IMR-90 (cell line): ENCODE data around the gene S100A13. TPM values are rescaled to one million over a fixed set of nuclear protein-coding genes. Genes with fewer than 3 reads are reported as not detected.
"Not testable (repeated sequence)": the region's sequence is repeated elsewhere in the genome, so short reads cannot be mapped to it uniquely, and the experiment has no call there.

Experiments used
- ATAC-seq: fragments of 200-7000 bp; cut with Tn5 transposase; 2 replicates; pipeline ENCODE4 v1.9.1; 2020; ENCODE audit warnings: low read depth, mild to moderate bottlenecking, moderate library complexity
- BruUV-seq: library from RNA; stranded (reverse); fragments of 400-500 nt; replicated peaks from 2 replicates; lab custom pipeline; 2021; lab: Mats Ljungman, UMichigan
- CTCF ChIA-PET: fragments of 300-600 bp; formaldehyde crosslinking; extraction: SDS; loops from one replicate; lab custom pipeline; 2021; ENCODE audit warnings: antibody characterized with exemption; lab: Yijun Ruan, JAX
- POLR2A ChIA-PET: fragments of 300-600 bp; sonication (Branson Sonifier 250); formaldehyde crosslinking; loops from one replicate; lab custom pipeline; 2022; ENCODE audit warnings: antibody characterized with exemption; ENCODE audit not compliant: unreplicated experiment; lab: Charles Lee
- DNase-seq: peaks from one replicate; pipeline ENCODE4 v3.0.0; 2013
- H2AFZ ChIP-seq: replicated peaks from 2 replicates; pipeline ENCODE3; 2013; ENCODE audit warnings: low read length, mild to moderate bottlenecking; ENCODE audit not compliant: poor library complexity
- H2AK5ac ChIP-seq: 2 replicates; pipeline ENCODE4 v1.6.1; 2013; ENCODE audit warnings: low read depth, low read length, inconsistent platforms
- H2AK9ac ChIP-seq: replicated peaks from 2 replicates; pipeline ENCODE3; 2013; ENCODE audit warnings: mild to moderate bottlenecking, low read depth, low read length, moderate library complexity; ENCODE audit not compliant: poor library complexity
- H2BK120ac ChIP-seq: 2 replicates; pipeline ENCODE4 v1.6.1; 2013; ENCODE audit warnings: low read depth, low read length, inconsistent platforms
- H2BK15ac ChIP-seq: 3 replicates; pipeline ENCODE4 v1.6.1; 2013; ENCODE audit warnings: low read depth, low read length, inconsistent platforms
- H2BK20ac ChIP-seq: 2 replicates; pipeline ENCODE4 v1.6.1; 2013; ENCODE audit warnings: low read depth, mild to moderate bottlenecking, inconsistent platforms, low read length, moderate library complexity
- H2BK5ac ChIP-seq: 2 replicates; pipeline ENCODE4 v1.6.1; 2013; ENCODE audit warnings: mild to moderate bottlenecking, low read depth, low read length, inconsistent platforms; ENCODE audit not compliant: poor library complexity, severe bottlenecking
- H3K14ac ChIP-seq: replicated peaks from 2 replicates; pipeline ENCODE4 v1.6.1; 2013; ENCODE audit warnings: low read depth, low read length, inconsistent platforms
- H3K18ac ChIP-seq: 2 replicates; pipeline ENCODE4 v1.6.1; 2013; ENCODE audit warnings: low read depth, low read length, control low read depth
- H3K23ac ChIP-seq: 2 replicates; pipeline ENCODE4 v1.6.1; 2013; ENCODE audit warnings: low read depth, low read length, inconsistent platforms
- H3K27ac ChIP-seq: 2 replicates; pipeline ENCODE4 v1.5.1; 2013; ENCODE audit warnings: mild to moderate bottlenecking, control low read depth, low read length; ENCODE audit not compliant: insufficient read depth
- H3K27me3 ChIP-seq: 2 replicates; pipeline ENCODE4 v1.6.1; 2013; ENCODE audit warnings: low read length; ENCODE audit not compliant: control insufficient read depth, insufficient read depth
- H3K36me3 ChIP-seq: 2 replicates; pipeline ENCODE4 v1.6.1; 2013; ENCODE audit warnings: low read length, mixed read lengths; ENCODE audit not compliant: control insufficient read depth, insufficient read depth
- H3K4ac ChIP-seq: 2 replicates; pipeline ENCODE4 v1.6.1; 2013; ENCODE audit warnings: low read depth, low read length, inconsistent platforms
- H3K4me1 ChIP-seq: 2 replicates; pipeline ENCODE4 v1.6.1; 2013; ENCODE audit warnings: low read length, mixed read lengths; ENCODE audit not compliant: control insufficient read depth, insufficient read depth
- H3K4me2 ChIP-seq: 2 replicates; pipeline ENCODE4 v1.6.1; 2013; ENCODE audit warnings: low read depth, mild to moderate bottlenecking, control low read depth, low read length, moderate library complexity
- H3K4me3 ChIP-seq: 2 replicates; pipeline ENCODE4 v1.5.1; 2013; ENCODE audit warnings: low read depth, mild to moderate bottlenecking, control low read depth, low read length, moderate library complexity; ENCODE audit not compliant: insufficient read depth
- H3K56ac ChIP-seq: 2 replicates; pipeline ENCODE4 v1.6.1; 2013; ENCODE audit warnings: low read length, inconsistent platforms; ENCODE audit not compliant: insufficient read depth; ENCODE audit errors: extremely low read depth
- H3K79me1 ChIP-seq, 2 experiments: 2 replicates each; pipeline ENCODE4 v1.6.1; 2013; ENCODE audit warnings: low read length in 2 of 2, inconsistent platforms in 1 of 2, low read depth in 1 of 2
- H3K9ac ChIP-seq: 2 replicates; pipeline ENCODE4 v1.6.1; 2013; ENCODE audit warnings: low read depth, low read length, control low read depth
- H3K9me1 ChIP-seq: 2 replicates; pipeline ENCODE4 v1.6.1; 2013; ENCODE audit warnings: low read length, inconsistent platforms; ENCODE audit not compliant: insufficient read depth
- H3K9me3 ChIP-seq: 2 replicates; pipeline ENCODE4 v1.6.1; 2013; ENCODE audit warnings: low read length; ENCODE audit not compliant: control insufficient read depth, insufficient read depth
- H4K20me1 ChIP-seq: 2 replicates; pipeline ENCODE4 v1.6.1; 2013; ENCODE audit warnings: low read length, inconsistent platforms; ENCODE audit not compliant: insufficient read depth
- H4K5ac ChIP-seq: 2 replicates; pipeline ENCODE4 v1.6.1; 2013; ENCODE audit warnings: mild to moderate bottlenecking, low read depth, low read length, control low read depth
- H4K8ac ChIP-seq, 2 experiments: 2 replicates each; pipeline ENCODE4 v1.6.1; 2013; ENCODE audit warnings: low read depth in 2 of 2, low read length in 2 of 2, control low read depth in 1 of 2, inconsistent platforms in 1 of 2
- H4K91ac ChIP-seq: 2 replicates; pipeline ENCODE4 v1.6.1; 2013; ENCODE audit warnings: low read depth, low read length, inconsistent platforms; ENCODE audit not compliant: insufficient read depth
- WGBS, 2 experiments: methylation state at CpG; one replicate each; pipeline versions ENCODE4 v1.1.5 to v1.1.7; 2013; ENCODE audit warnings: missing lambda C conversion rate in 2 of 2; ENCODE audit not compliant: insufficient read length in 1 of 2; ENCODE audit errors: extremely low coverage in 2 of 2; 5-methylcytosine and 5-hydroxymethylcytosine counted together
- dilution Hi-C: fragments of 300-500 bp; cut with HindIII; formaldehyde crosslinking; loops from one replicate; pipeline ENCODE4 v1.14.3; 2018; ENCODE audit warnings: low sequenced_read_pairs; ENCODE audit not compliant: unreplicated experiment
- in situ Hi-C: fragments of 300-500 bp; cut with MboI; formaldehyde crosslinking; loops from 3 replicates; pipeline ENCODE4 v1.14.3; 2019; ENCODE audit warnings: low sequenced_read_pairs, inconsistent platforms, mixed read lengths
- intact Hi-C: fragments of 100-400 bp; cut with micrococcal nuclease; formaldehyde crosslinking; loops from 2 replicates; pipeline ENCODE4 v1.10.0; 2022
- polyA plus RNA-seq, 3 experiments: library from polyadenylated mRNA; depleted of rRNA; stranded (reverse); fragments of >200 nt; gene quantifications; 2 replicates each; pipeline ENCODE4 v1.2.3, GENCODE V29; 2012; ENCODE audit warnings: low replicate concordance in 1 of 3
- total RNA-seq: library from RNA; depleted of rRNA; stranded (reverse); fragments of >200 nt; gene quantifications from 2 replicates; pipeline ENCODE4 v1.2.3, GENCODE V29; 2012

The S100A13 gene
- total and polyA plus RNA-seq, 2 of the 4 experiments (the other 2 are of a cell fraction): 122 to 468 TPM

DNA sequence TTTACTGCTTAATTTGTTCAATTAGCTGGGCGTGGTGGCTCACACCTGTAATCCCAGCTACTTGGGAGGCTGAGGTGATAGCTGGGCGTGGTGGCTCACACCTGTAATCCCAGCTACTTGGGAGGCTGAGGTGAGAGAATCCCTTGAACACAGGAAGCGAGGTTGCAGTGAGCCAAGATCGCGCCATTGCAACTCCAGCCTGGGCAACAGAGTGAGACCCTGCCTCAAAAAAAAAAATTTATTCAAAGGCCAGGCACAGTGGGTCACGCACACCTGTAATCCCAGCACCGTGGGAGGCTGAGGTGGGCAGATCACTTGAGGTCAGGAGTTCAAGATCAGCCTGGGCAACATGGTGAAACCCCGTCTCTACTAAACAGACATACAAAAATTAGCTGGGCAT is 41.4 kb upstream of the S100A13 start:
- H3K56ac ChIP-seq, H3K4ac ChIP-seq, ATAC-seq, H3K4me1 ChIP-seq, BruUV-seq, H3K9me3 ChIP-seq, CTCF ChIA-PET, H4K8ac ChIP-seq, H3K23ac ChIP-seq, H4K5ac ChIP-seq, in situ Hi-C loops, H2AK5ac ChIP-seq, H3K9ac ChIP-seq, H2BK120ac ChIP-seq, H3K18ac ChIP-seq, H4K91ac ChIP-seq, H3K27me3 ChIP-seq, H2BK15ac ChIP-seq, H3K27ac ChIP-seq, H3K14ac ChIP-seq, H3K9me1 ChIP-seq, DNase-seq, H2AK9ac ChIP-seq, H2BK5ac ChIP-seq, POLR2A ChIA-PET, H2AFZ ChIP-seq, H2BK20ac ChIP-seq, H3K4me2 ChIP-seq, intact Hi-C loops, H3K4me3 ChIP-seq, dilution Hi-C loops: not testable (repeated sequence)
- WGBS, 2 experiments: no CpG with 5 or more reads among the region's 8 CpGs
- Histone ChIP-seq H3K36me3 (peaks cover 45% of the 10 kb centered on the region), H3K79me1 (peaks cover 12 to 25% of the 10 kb centered on the region in 2 experiments; a peak in 1 of 4 replicates), H4K20me1 (peaks cover 11% of the 10 kb centered on the region; the same call in 1 of the 2 replicates)
